DND-41 (cell line): ENCODE measurements around the gene PHF21B.

Source experiments
- ATAC-seq: fragments of 200-7000 bp; cut with Tn5 transposase; 3 replicates; pipeline ENCODE4 v1.9.1; 2021; ENCODE audit warnings: low read depth; ENCODE audit not compliant: insufficient read depth
- DNase-seq: peaks from one replicate; pipeline ENCODE4 v3.0.0-alpha.2; 2020
- H2AFZ ChIP-seq: 2 replicates; pipeline ENCODE4 v1.6.0; 2012; ENCODE audit warnings: low read depth, low read length
- H3K27ac ChIP-seq: 2 replicates; pipeline ENCODE4 v1.5.1; 2012; ENCODE audit warnings: low read length, inconsistent platforms
- H3K27me3 ChIP-seq: fragments of 200-600 bp; sonication (generic); 2 replicates; pipeline ENCODE4 v1.6.0; 2012; ENCODE audit warnings: low read length, mild to moderate bottlenecking, inconsistent platforms; ENCODE audit not compliant: insufficient read depth, poor library complexity
- H3K36me3 ChIP-seq: 2 replicates; pipeline ENCODE4 v1.5.1; 2012; ENCODE audit warnings: low read length, inconsistent platforms; ENCODE audit not compliant: insufficient read depth
- H3K4me1 ChIP-seq: 2 replicates; pipeline ENCODE4 v1.5.1; 2012; ENCODE audit warnings: mild to moderate bottlenecking, low read length; ENCODE audit not compliant: insufficient read depth
- H3K4me2 ChIP-seq: 2 replicates; pipeline ENCODE4 v1.6.0; 2012; ENCODE audit warnings: mild to moderate bottlenecking, moderate library complexity, low read length, inconsistent platforms; ENCODE audit not compliant: insufficient read depth
- H3K4me3 ChIP-seq, 2 experiments: fragments of 200-600 bp in 1 of 2; shearing (Covaris generic) in 1 of 2; 2 replicates each; pipeline ENCODE4 v1.5.1; 2012 to 2016; ENCODE audit warnings: inconsistent platforms in 2 of 2, low read length in 2 of 2, mild to moderate bottlenecking in 2 of 2, low read depth in 1 of 2, moderate library complexity in 1 of 2
- H3K79me2 ChIP-seq: 2 replicates; pipeline ENCODE4 v1.6.0; 2012; ENCODE audit warnings: low read length, inconsistent platforms; ENCODE audit not compliant: insufficient read depth
- H3K9ac ChIP-seq: 2 replicates; pipeline ENCODE4 v1.6.0; 2012; ENCODE audit warnings: low read depth, mild to moderate bottlenecking, inconsistent platforms, low read length, moderate library complexity
- H3K9me3 ChIP-seq: 2 replicates; pipeline ENCODE4 v1.5.1; 2012; ENCODE audit warnings: low read length, moderate library complexity, mild to moderate bottlenecking, inconsistent platforms; ENCODE audit not compliant: insufficient read depth, severe bottlenecking
- H4K20me1 ChIP-seq: 2 replicates; pipeline ENCODE4 v1.6.0; 2012; ENCODE audit warnings: low read length; ENCODE audit not compliant: insufficient read depth
- EZH2 ChIP-seq: IDR thresholded peaks from 3 replicates; pipeline ENCODE4 v1.6.1; 2012; ENCODE audit warnings: borderline replicate concordance, low read depth, mild to moderate bottlenecking, moderate library complexity, low read length, inconsistent platforms; ENCODE audit not compliant: severe bottlenecking
- TF ChIP-seq, protein P1 (sequence below): IDR thresholded peaks from 2 replicates; pipeline ENCODE4 v1.5.1; 2012; ENCODE audit warnings: borderline replicate concordance, low read length, moderate library complexity, mild to moderate bottlenecking; ENCODE audit not compliant: poor library complexity, severe bottlenecking; ENCODE audit errors: extremely low read depth

Gene PHF21B

GRCh38 chr22:44850946-44851345, 158.9 kb downstream of the PHF21B start:
- Histone ChIP-seq H3K27ac (no peak overlapping the region), H3K27me3 (no peaks in the 10 kb centered on the region), H3K36me3 (no peaks in the 10 kb centered on the region)

DNA sequence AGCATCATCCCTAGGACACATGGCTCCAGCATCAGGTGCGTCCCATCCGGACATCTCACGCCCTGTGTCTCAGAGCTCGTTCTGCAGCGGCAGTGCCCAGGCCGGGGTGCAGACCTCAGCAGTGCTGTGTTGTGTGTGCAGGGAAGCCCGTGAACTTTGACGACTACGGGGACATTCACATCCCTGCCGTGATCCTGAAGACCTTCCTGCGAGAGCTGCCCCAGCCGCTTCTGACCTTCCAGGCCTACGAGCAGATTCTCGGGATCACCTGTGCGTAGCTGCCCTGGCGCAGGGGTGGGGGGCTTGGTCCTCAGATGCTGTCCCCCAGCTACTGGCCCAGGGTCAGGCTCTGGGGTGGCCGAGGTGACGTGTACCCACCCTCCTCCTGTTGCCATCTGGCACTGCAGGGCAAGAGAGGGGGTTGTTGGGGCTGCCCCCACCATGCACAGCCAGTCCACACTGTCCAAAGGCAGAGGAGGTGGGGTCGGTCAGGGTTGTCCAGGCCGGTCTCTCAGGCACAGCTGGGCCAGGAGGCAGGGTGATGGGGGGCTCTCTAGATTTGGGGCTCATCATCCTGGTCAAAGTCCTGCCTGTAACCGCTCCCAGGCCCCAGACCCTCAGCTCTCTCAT, 160.9 kb downstream of the PHF21B start:
- Histone ChIP-seq H3K4me3 (no peak overlapping the region), H3K4me1 (no peaks in the 10 kb centered on the region), H4K20me1 (no peaks in the 10 kb centered on the region), H3K9me3 (no peaks in the 10 kb centered on the region), H3K27me3 (no peaks in the 10 kb centered on the region), H2AFZ (no peak overlapping the region), H3K79me2 (no peaks in the 10 kb centered on the region), H3K27ac (no peak overlapping the region), H3K4me2 (no peak overlapping the region), H3K9ac (no peak overlapping the region), H3K36me3 (no peaks in the 10 kb centered on the region)
- no peak for ATAC-seq
- no peak for DNase-seq
- TF ChIP-seq, protein P1, sequence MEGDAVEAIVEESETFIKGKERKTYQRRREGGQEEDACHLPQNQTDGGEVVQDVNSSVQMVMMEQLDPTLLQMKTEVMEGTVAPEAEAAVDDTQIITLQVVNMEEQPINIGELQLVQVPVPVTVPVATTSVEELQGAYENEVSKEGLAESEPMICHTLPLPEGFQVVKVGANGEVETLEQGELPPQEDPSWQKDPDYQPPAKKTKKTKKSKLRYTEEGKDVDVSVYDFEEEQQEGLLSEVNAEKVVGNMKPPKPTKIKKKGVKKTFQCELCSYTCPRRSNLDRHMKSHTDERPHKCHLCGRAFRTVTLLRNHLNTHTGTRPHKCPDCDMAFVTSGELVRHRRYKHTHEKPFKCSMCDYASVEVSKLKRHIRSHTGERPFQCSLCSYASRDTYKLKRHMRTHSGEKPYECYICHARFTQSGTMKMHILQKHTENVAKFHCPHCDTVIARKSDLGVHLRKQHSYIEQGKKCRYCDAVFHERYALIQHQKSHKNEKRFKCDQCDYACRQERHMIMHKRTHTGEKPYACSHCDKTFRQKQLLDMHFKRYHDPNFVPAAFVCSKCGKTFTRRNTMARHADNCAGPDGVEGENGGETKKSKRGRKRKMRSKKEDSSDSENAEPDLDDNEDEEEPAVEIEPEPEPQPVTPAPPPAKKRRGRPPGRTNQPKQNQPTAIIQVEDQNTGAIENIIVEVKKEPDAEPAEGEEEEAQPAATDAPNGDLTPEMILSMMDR = no peak

More at GRCh38 chr22:44850946-44851345, 158.9 kb downstream of the PHF21B start:
- H2AFZ ChIP-seq = no peak overlapping the region
- no peak overlapping the region for H3K4me2 ChIP-seq
- H3K4me1 ChIP-seq = no peaks in the 10 kb centered on the region
- H3K4me3 ChIP-seq = no peak overlapping the region
- no peaks in the 10 kb centered on the region for H3K9me3 ChIP-seq
- H3K79me2 ChIP-seq = no peaks in the 10 kb centered on the region
- DNase-seq = no peak
- H4K20me1 ChIP-seq = no peaks in the 10 kb centered on the region
- H3K9ac ChIP-seq = no peak overlapping the region
- TF ChIP-seq EZH2 = no peak
- TF ChIP-seq, protein P1 = no peak
- no peak for ATAC-seq

- no peaks in the 10 kb centered on the region for H3K4me1 ChIP-seq
These were observed 161.5 kb downstream of the PHF21B start for GRCh38 chr22:44848296-44848741.

More at GRCh38 chr22:44848296-44848741, 161.5 kb downstream of the PHF21B start:
- no peaks in the 10 kb centered on the region for H3K9me3 ChIP-seq
- ATAC-seq (no peak), DNase-seq (no peak)
- H3K36me3 ChIP-seq = no peaks in the 10 kb centered on the region
- H3K27ac ChIP-seq = no peak overlapping the region
- TF ChIP-seq, protein P1 = no peak
- TF ChIP-seq EZH2 = no peak
- H3K4me3 ChIP-seq = no peak overlapping the region
- no peaks in the 10 kb centered on the region for H3K79me2 ChIP-seq
- no peak overlapping the region for H2AFZ ChIP-seq
- H3K4me2 ChIP-seq = no peak overlapping the region
- H3K27me3 ChIP-seq = no peaks in the 10 kb centered on the region
- no peaks in the 10 kb centered on the region for H4K20me1 ChIP-seq
- no peak overlapping the region for H3K9ac ChIP-seq
